Measurements from ENCODE around the gene TSGA10IP.

DNA sequence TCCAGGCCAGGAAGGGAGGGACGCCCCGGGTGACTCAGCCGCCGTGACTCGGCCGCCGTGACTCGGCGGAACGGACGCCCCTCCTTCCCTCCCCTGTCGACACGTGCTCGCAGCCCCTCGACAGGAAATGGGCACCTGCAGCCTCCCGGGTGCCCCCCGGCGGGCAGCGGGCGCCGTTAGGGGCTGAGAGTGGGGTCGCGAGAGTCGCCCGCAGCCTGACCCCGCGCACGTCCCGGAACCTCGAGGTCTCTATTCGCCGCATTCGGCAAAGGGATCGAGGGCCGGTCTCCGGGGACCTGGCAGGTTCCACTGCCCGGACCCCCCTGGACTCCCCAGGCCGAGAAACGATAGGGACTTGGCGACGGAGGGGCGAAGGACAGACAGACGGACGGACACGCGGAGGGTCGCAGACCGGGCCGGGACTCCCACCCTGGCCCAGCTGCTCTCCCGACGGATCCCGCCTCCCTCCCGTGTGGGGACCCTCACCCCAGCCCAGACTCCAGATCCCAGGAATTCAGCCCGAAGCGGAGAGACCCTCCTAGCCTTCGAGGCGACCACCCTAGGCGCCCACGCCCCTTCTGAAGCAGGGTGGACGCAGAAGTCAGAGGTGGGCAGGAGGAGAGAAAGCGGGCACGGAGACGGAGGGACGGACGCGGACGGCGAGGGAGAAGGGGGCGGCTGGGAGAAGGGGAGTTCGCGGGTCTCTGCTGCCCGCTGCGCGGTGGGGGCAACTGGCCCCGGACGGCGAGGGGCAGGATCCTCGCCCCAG is 45.7 kb upstream of the TSGA10IP start:
- TF ChIP-seq, protein P1, sequence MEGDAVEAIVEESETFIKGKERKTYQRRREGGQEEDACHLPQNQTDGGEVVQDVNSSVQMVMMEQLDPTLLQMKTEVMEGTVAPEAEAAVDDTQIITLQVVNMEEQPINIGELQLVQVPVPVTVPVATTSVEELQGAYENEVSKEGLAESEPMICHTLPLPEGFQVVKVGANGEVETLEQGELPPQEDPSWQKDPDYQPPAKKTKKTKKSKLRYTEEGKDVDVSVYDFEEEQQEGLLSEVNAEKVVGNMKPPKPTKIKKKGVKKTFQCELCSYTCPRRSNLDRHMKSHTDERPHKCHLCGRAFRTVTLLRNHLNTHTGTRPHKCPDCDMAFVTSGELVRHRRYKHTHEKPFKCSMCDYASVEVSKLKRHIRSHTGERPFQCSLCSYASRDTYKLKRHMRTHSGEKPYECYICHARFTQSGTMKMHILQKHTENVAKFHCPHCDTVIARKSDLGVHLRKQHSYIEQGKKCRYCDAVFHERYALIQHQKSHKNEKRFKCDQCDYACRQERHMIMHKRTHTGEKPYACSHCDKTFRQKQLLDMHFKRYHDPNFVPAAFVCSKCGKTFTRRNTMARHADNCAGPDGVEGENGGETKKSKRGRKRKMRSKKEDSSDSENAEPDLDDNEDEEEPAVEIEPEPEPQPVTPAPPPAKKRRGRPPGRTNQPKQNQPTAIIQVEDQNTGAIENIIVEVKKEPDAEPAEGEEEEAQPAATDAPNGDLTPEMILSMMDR (IDR thresholded peaks at IDR 0.05), result no peak
- peak in 1 of 2 donors; percentile 29 for TF ChIP-seq POLR2A (IDR thresholded peaks at IDR 0.05)

Measured in heart left ventricle (tissue), 13 donors.